ENCODE results near the gene RAET1G.

DNA sequence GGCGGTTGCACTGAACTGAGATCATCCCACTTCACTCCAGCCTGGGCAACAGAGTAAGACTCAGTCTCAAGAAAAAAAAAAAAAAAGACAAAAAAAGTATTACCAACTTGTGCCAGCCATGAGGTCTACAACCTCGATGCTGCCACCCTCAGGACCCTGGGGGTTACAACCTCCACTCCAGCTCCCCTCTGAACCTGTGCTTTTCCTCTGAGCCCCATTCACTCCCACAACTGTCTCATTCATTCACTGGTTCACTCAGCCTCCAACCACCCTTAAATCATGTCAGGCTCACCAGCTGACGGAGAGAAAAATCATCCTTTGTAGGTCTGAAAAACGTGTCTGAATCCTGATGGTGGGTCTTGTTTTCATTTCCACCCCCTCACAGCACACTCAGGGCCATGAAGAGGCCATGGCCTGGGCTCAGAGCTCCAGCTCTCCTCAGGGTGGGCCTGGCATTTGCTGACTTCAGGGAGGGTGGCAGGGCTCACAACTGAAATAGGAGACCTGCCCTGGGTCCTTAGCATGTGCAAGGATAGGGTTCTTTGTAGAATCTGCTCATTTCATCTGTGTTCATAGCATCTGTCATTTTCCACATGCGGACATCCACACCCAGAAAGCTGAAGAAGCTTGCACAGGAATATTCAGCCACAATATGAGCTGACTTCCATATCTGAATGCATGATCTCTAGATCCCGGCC, 39.0 kb upstream of the RAET1G start:
- TF ChIP-seq, protein P1, sequence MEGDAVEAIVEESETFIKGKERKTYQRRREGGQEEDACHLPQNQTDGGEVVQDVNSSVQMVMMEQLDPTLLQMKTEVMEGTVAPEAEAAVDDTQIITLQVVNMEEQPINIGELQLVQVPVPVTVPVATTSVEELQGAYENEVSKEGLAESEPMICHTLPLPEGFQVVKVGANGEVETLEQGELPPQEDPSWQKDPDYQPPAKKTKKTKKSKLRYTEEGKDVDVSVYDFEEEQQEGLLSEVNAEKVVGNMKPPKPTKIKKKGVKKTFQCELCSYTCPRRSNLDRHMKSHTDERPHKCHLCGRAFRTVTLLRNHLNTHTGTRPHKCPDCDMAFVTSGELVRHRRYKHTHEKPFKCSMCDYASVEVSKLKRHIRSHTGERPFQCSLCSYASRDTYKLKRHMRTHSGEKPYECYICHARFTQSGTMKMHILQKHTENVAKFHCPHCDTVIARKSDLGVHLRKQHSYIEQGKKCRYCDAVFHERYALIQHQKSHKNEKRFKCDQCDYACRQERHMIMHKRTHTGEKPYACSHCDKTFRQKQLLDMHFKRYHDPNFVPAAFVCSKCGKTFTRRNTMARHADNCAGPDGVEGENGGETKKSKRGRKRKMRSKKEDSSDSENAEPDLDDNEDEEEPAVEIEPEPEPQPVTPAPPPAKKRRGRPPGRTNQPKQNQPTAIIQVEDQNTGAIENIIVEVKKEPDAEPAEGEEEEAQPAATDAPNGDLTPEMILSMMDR (IDR thresholded peaks at IDR 0.05), result peak; percentile 54
- TF ChIP-seq EZH2 (IDR thresholded peaks at IDR 0.05; ENCODE audit: borderline replicate concordance, insufficient read depth, low read depth, low read length, poor library complexity, severe bottlenecking), result no peak

Measured in B cell (primary cell).